GM21717 (cell line): ENCODE data around the gene DUSP28.
"Not testable (repeated sequence)": the region's sequence is repeated elsewhere in the genome, so short reads cannot be mapped to it uniquely, and the experiment has no call there.

ENCODE experiments used
- ATAC-seq: cut with Tn5 transposase; IDR thresholded peaks from one replicate; pipeline ENCODE4 v1.9.1; 2021; ENCODE audit warnings: mild to moderate bottlenecking, moderate library complexity; ENCODE audit not compliant: unreplicated experiment

DUSP28 gene

DNA sequence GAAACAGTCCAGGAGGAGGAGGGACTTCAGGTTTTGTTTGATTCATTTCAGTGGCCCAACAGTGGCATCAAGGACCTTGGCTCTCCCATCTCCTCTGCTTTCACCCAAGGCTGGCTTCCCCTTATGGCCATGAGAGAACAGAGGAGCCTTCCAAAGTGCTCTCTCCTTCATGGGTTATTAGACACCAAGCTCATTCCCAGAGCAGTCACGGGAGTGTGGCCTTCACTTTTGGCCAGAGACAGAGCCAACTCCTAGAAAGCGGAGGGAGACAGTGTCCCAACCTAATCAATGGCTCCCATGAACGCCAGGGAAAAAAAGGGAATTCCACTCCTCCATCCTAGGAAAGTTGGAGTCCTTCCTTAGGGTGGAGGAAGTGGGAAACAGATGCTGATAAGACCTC lies 871 bp upstream of the DUSP28 start:
- no peak for ATAC-seq

DNA sequence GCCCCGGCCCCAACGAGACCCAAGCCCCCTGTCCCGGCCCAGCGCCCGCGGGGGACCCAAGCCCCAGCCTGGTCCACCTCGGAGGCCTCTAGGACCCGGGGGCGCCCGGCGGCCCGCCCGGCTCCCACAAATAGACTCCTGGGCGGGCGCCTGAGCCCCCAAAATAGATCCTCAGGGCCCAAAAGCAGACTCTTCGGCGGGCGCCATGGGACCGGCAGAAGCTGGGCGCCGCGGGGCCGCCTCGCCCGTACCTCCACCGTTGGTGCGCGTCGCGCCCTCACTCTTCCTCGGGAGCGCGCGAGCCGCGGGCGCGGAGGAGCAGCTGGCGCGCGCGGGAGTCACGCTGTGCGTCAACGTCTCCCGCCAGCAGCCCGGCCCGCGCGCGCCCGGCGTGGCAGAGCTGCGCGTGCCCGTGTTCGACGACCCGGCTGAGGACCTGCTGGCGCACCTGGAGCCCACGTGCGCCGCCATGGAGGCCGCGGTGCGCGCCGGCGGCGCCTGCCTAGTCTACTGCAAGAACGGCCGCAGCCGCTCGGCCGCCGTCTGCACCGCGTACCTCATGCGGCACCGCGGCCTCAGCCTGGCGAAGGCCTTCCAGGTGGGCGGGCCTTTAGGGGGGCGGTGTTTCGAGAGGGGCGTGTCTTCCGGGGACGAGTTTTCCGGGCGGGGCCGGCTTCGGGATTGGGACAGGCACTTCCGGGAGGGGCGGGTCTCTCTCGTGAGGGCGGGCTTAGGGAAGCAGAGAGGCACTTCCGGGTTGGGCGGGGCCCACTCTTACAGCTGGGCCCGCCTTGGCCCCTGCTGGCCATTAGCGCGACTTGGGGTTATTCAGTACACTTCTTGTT lies 545 bp downstream of the DUSP28 start:
- peak; percentile 54 for ATAC-seq

DNA sequence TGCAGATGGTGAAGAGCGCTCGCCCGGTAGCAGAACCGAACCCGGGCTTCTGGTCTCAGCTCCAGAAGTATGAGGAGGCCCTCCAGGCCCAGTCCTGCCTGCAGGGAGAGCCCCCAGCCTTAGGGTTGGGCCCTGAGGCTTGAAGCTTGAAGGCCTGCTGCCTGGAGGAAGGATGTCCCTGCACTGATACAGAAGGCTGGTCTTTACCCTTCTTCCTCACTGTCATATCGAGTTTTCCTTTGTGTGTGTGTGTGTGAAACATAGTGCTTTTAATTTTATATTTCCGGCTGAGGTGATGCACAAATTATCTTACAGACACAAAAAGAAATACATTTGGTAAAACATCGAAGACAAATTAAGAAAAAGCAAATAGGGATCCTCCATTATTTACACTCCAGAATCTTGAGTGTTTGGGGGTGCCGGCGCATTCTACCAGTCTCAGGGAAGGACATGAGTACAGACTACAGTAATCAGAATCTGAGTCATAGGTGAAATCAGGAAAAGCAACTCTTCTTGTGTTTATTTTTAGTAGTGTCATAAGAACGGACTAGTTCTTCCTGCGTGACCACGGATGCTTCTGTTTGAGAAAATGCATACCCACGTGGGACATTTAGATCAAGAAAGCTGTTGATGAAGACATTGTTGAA lies 1.3 kb downstream of the DUSP28 start:
- ATAC-seq = peak; percentile 0

DNA sequence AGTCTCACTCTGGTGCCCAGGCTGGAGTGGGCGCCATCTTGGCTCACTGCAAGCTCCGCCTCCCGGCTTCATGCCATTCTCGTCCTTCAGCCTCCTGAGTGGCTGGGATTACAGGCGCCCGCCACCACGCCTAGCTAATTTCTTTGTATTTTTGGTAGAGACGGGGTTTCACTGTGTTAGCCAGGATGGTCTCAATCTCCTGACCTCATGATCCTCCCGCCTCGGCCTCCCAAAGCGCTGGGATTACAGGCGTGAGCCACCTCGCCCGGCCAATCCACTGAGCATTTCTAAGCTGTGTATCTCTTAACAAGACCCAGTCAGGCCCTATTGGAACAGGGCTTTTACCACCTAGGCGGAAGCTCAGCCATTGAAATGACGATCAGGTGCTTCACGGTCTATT lies 3.1 kb downstream of the DUSP28 start:
- ATAC-seq = not testable (repeated sequence)

DNA sequence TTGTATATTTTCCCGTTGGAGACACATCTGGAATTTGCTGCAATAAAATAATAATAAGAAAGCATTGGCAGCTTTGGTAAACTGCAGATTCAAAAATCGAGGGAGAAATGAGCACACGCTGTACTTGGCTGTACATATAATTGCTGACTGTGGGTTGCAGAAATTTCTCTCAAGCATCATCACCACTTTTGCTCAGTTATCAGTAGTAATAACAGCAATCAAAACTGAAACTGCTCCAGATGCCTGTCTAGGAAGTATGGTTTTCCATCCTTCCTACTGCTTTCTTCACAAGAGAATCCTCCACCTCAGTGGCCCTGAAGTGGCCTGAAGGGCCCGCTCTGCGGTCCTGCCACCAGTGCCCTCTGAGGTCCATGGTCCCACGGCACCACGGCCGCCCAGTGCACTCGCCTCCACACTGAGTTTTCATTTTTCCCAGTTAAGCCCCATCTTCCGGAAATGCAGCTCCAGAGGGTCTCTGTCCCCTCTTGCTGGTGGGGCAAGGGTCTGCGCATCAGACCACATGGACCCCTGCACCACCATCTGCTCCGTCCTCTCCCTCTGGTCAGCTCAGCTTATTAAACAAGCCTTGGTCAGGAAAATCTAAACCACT lies 3.9 kb downstream of the DUSP28 start:
- ATAC-seq = no peak

DNA sequence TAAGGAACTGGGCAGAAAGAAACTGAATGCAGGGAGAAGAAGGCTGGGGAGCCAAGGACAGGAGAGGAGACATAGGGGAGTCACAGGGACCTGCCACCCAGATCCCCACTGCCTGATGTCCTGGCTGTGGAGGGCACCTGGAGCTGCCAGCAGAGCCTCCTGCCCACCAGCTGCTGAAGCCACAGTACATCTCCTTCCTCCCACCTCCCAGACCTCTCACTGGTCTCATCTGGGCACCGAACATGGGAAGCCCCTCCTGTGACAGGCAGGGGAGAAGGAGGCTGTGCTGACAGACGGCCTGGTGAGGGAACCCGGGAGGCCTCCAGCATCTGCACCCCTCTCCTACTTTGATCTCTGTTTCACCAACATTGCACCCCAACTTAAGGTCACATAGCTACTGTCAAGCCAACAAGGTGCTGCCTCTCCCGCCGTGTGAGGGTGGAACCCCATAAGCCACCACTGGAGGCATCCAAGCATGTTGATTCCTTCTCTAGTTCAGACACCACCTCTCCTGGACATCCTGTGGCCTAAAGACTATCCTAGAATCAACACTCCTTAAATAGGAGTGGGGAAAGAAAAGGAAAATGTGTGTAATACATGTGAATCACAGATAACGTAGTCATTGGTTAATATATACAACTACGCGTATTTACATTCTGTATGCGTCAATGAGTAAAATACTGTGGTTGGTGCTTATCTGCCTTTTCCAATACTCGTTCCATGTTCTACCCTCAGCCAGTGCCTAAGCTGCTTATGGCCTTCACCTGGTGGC lies 4.6 kb downstream of the DUSP28 start:
- ATAC-seq = no peak

DNA sequence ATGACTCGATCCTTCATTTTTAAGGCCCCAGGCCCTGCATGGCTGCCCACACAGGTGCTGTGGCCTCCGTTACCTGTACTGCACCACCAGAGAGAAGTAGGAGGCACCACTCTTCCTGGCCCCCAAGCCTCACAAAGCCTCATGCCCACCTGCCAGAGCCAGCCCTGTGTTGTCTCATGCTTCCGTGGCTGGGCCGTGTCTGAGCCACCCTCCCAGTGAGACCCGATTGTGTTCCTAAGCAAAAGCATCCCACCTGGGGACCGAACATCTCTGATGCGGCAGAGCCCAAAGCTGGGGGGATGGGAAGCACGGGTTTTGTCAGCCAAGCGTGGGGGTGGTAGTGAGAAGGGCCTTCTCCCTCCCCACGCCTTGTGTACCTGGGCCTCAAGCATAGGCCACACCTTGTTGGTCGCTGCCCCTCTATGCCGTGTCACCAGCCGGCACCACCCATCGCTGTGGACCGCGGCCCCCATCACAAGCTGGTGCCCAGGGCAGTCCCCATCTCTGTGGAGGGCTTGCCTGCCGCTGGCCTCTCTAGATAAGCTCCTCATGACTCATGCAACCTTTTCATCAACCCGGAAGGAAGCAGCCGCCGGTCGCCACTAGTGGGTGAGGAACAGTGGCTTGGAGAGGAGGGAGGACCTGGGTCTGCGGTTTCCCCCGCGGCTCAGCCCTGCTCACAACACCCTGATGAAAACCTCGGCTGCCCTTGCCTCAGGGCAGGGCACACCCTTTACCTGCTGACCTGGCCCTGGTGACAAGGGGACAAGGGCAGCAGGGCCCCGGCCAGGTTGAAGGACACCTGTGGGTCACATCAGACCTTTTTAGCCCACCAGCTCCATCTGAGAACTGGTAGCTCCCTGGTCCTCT lies 5.4 kb downstream of the DUSP28 start:
- ATAC-seq = peak; percentile 35

DNA sequence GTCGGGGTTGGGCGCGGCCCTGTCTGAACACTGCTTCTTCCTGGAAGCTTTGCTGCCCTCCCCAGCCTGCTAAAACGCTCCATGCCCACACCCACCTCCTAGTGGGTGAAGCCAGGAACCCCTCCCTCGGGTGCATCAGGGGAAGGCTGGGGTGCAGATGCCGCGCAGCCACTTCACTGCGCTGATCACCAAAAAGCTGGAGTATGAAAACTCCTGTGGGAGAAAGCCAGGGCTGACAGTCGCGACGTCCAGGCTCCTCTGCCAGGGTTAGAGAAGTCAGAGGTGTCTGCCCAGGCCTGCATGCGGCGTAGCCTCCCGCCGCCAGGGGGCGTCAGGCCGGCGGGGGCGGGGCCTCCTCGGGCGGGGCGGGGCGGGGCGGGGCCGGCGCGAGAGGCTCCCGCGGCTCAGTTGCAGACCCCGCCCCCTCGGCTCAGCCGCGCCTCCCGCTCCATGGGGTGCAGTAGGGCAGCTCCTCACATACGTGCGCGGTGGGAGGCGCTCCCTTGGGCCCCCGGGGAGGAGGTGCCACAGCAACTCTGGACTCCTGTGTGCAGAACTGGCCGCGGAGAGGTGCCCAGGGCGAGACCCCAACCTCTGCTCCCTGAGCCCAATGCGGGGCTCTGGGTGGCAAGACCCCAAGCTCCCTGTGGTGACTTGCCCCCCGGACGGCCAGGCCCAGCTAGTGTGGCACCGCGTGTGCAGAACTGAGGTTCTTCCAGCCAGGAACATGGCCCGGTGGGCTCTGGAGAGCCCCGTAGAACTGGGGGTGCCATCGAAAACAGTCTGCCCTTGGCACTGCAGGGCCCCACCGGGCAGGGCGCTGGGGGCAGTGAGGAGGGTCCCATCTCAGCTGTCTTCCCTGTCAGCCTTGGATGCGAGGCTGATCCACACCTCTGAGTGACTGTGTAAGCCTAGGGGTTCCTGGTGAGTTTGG lies 6.3 kb downstream of the DUSP28 start:
- peak; percentile 45 for ATAC-seq

DNA sequence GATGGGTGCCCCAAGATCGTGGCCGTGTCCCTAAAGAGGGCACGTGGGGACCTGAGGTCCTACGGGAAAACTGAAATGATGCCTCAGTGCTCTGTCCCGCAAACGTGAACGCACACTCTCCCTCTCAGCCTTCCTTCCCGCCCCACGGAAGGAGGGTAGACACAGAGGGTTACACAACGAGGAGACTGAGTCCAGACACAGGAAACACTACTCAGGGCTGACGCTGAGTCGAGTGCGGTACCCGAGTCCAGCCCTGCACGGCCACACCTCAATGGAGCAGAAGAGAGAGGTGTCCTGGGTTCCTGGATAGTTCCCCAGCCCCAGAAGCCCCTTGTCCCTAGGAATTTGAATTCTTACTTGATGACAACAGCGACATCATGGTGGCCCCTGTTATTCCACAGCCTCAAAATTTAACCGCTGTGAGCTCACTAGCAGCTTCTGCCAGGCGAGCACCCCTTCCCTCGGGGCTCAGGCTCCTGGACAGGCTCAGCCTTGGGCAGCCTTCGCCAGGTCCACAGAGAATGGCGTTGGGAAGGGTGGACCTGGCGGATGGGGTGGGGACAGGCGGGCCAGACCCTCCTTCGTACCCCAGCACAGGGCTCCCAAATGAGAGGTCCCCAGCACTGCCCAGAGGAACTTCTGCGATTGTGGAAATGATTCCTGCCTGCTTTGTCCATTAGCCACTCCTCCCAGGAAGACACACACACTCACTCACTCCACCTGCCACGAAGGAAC lies 7.1 kb downstream of the DUSP28 start:
- no peak for ATAC-seq

DNA sequence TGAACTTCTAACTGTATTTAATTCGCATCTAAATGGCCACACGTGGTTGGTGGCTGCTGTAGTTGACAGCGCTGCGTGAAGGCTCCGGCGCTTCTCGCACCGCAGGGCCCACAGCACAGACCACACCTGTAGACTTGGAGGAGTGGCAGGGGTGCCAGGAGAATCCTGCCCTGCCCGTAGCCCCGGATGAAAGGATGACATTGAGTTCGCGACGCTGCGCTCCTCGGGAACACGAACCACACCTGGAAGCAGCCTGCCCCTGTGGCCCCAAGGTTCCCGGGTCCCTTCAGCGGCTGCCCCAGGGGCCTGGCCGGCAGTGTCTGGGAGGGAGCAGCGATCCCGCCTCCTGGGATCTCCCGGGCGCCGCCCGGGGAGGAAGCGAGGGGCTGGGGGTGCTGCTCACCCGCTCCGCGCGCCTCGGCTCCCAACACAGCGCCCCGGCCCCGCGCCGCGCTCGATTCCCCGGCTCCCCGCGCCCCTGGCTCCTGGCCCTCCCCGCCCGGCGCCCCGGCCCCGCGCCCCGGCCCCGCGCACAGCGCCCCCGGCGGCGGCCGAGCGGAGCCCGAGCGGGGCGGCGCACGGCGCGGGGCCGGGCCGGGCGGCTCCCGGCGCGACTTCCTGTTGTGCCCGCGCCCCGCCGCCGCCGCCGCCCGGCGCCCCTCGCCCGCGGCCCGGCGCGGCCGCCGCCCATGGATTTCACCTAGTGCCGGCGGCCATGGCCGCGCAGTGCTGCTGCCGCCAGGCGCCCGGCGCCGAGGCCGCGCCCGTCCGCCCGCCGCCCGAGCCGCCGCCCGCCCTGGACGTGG lies 7.9 kb downstream of the DUSP28 start, which contains the start of gene RNPEPL1:
RNPEPL1 (plus strand) TSS at position 613 of the 806 bp plus-strand sequence; CDS start at position 716, 103 bp downstream.
- ATAC-seq = peak; percentile 30

DNA sequence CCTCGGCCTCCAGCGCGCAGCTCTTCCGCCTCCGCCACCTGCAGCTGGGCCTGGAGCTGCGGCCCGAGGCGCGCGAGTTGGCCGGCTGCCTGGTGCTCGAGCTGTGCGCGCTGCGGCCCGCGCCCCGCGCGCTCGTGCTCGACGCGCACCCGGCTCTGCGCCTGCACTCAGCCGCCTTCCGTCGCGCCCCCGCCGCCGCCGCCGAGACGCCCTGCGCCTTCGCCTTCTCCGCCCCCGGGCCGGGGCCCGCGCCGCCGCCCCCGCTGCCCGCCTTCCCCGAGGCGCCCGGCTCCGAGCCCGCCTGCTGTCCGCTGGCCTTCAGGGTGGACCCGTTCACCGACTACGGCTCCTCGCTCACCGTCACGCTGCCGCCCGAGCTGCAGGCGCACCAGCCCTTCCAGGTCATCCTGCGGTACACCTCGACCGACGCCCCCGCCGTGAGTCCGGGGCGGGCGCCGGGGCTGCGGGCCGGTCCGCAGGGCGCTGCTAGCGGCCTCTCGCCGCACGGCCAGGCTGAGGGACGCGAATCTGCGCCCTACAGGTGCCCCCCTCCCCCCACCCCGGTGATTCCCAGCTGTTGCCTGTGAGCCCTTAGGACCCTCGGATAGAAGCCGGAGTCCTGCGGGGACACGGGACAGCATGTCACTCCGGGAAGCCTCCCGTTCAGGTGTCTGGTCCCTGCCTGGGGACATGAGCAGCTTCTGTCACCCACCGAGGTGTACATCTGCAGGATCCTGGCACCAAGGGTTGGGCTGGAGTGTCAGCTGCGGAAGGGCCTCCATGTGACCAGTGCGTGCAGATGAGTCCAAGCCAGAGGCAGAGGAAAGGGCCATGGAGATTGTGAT lies 8.7 kb downstream of the DUSP28 start:
- peak; percentile 7 for ATAC-seq

DNA sequence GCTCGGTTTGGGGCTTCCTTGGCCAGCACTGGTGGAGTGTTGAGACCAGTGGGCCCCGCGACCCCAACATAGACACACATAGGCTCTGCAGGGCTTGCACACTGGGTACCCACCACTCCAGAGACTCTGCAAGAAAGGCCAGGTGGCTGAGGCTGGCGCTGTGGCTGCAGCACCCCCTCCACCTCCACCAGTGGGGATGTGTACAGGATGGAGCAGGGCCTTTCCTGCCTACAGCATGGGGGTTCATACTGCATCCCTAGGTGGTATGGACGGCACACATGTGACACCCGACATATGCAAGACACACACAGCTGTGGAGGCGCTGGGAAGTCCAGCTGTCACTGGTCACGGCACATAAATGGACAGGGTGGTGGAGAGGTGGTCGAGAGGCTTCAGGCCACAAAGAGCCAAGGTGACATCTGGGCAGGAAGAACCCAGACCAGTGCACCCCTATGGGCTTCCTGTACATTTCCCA lies 9.4 kb downstream of the DUSP28 start:
- ATAC-seq = no peak

DNA sequence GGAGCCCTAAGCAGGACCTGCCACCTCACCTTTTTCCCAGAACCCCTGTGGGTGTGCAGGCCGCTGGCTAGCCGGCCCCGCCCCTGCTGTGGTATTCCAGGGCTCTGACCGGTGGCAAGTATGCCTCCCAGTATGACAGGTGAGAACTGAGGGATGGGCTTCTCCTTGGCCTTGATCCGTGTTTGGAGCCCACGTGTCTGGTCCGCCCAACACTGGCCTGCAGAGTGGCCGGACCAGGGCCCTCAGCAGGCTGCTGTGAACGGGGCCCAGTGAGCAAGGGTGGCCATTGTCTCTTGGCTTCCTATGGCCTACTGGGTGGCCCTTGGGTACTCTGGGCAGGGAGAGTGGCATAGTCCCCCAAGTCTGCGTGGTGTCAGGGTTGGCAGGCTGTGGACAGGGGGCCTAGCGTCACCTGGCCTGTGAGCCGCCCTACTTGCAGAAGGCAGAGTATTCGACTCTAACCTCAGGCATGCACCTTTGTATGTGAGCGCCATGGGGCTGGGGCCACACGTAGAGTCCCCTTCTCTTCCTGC lies 9.9 kb downstream of the DUSP28 start:
- no peak for ATAC-seq

DNA sequence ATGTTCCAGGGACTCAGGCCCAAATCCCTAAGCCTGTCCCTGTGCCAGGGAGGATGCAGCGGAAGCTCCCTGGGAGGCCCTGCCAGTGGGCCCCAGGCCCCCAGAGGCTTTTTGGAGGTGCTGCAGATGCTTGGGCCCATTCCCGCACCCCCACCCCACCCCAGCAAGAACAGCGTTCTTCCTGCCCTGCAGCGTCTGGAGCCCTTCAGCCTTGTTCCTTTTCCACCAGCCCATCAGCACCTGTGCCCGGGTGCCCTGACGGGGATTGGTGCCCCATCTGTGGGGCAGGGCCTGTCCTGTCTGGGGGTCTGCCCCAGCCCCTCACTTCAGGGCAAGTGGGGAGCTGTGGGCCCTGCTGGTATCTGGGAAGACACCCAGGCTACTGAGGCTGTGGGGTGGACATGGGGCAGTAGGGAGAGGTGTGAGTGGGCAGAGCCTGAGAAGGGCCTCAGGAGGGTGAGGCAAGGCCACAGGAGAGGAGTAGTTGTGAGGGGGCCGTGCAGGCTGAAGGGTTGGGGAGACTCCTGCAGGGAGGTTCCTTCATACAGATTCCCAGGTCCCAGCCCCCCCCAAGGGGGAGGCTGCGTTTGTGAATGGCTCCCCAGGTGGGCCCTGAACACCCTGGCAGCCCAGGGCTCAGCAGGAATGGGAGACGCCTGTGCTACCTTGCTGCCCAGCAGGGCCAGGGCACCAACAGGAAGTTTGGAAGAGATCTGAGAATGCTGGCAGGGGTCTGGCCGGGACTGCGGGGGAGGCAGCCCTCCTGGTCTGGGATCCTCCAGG lies 10.6 kb downstream of the DUSP28 start:
- ATAC-seq = no peak

DNA sequence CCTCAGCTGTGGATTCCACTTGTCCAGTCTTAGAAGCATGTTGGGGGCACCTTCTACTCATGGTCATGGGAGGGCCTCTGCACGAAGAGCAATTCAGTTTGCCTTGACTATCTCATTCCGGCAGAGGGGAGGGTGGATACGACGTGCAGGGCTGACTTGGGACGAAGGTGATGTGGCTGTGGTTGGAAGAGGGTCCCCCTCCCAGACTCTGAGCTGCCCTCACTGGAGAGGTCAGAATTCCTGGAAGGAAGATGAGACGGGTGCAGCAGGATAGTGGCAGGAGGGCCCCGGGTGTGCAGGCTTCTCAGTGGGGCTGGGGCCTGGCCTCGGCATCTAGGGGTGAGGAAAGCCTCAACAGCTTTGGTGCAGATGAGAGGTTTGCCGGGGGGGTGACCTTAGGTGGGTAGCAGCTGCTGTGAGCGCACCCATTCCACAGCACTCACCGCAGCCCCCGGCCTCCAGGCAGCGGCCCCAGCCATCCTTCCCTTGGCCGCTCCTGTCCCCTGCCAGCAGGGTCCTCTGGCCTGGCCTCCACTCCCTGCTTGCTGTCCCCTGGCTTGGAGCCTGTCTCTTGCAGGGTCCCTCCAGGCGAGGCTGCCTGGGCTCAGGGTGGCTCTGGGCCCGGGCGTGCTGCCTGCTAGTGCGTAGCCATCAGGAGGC lies 11.3 kb downstream of the DUSP28 start:
- no peak for ATAC-seq
